Mucosa of descending colon (tissue), 3 donors: Measurements from ENCODE around the gene CRIM1. TPM values are rescaled to one million over a fixed set of nuclear protein-coding genes. Genes with fewer than 3 reads are reported as not detected.

Source experiments
- ATAC-seq: fragments of 200-7000 bp; cut with Tn5 transposase; one replicate; pipeline ENCODE4 v1.9.1; 2020; ENCODE audit warnings: mild to moderate bottlenecking, moderate library complexity
- DNase-seq, 3 donors: peaks; one replicate each; pipeline ENCODE4 v3.0.0-alpha.2; 2020
- H3K36me3 ChIP-seq: fragments of 200-600 bp; one replicate; pipeline ENCODE4 v1.8.0; 2021; ENCODE audit warnings: low read depth, mild to moderate bottlenecking
- H3K4me1 ChIP-seq: fragments of 200-600 bp; one replicate; pipeline ENCODE4 v1.8.0; 2021; ENCODE audit warnings: low read depth, mild to moderate bottlenecking
- H3K4me3 ChIP-seq: fragments of 200-600 bp; one replicate; pipeline ENCODE4 v1.8.0; 2021; ENCODE audit warnings: mild to moderate bottlenecking
- H3K9me3 ChIP-seq: fragments of 200-600 bp; one replicate; pipeline ENCODE4 v1.8.0; 2021; ENCODE audit warnings: mild to moderate bottlenecking
- CTCF ChIP-seq: fragments of 200-600 bp; IDR thresholded peaks from one replicate; pipeline ENCODE4 v1.8.0; 2022; ENCODE audit warnings: antibody characterized with exemption, mild to moderate bottlenecking
- intact Hi-C, 2 donors: fragments of 100-400 bp; cut with DNase I in 1 of 2; cut with micrococcal nuclease in 1 of 2; formaldehyde crosslinking; loops; one replicate each; pipeline versions ENCODE4 v1.11.0 to v1.11.1; 2022; cut with DNase I, micrococcal nuclease
- total RNA-seq, 3 donors: library from RNA; stranded (reverse); fragmentation: NEBNext Ultra II Directional in 2 of 3; extraction: Animal tissue kit (Norgen Biotek cat#: 25700) in 2 of 3; gene quantifications; one replicate each; pipeline versions ENCODE4 v1.2.1 to v1.2.4, GENCODE V29; 2021 to 2023
- donor health status: DM: no; HTN: no; CAD: no; lungs with moderate emphysema.
- donor health status: DM: no; HTN: no; CAD: no.
- donor health status: DM: no; HTN: yes; CAD: no.

The CRIM1 gene
- total RNA-seq, 3 donors from 2014 or later, result 66.9 to 104 (median 85.8) TPM

GRCh38 chr2:36541891-36542595, 186.5 kb downstream of the CRIM1 start:
- H3K36me3 ChIP-seq, result no peaks in the 10 kb centered on the region
- H3K4me1 ChIP-seq, result no peaks in the 10 kb centered on the region
- no peak overlapping the region for H3K4me3 ChIP-seq
- no peaks in the 10 kb centered on the region for H3K9me3 ChIP-seq
- TF ChIP-seq CTCF, result no peak
- DNase-seq (no peak), ATAC-seq (no peak)
- intact Hi-C loops, result no loop called here

- no peaks in the 10 kb centered on the region for H3K36me3 ChIP-seq
- intact Hi-C loops, result no loop called here
Observed at GRCh38 chr2:36544638-36545338, 189.2 kb downstream of the CRIM1 start.

GRCh38 chr2:36545871-36546416, 190.4 kb downstream of the CRIM1 start:
- intact Hi-C loops, result no loop called here
- TF ChIP-seq CTCF, result no peak
- DNase-seq, result no peak
- Histone ChIP-seq H3K36me3 (no peaks in the 10 kb centered on the region), H3K4me3 (no peak overlapping the region), H3K9me3 (no peaks in the 10 kb centered on the region), H3K4me1 (no peaks in the 10 kb centered on the region)
- no peak for ATAC-seq

More at GRCh38 chr2:36544638-36545338, 189.2 kb downstream of the CRIM1 start:
- no peak for TF ChIP-seq CTCF
- H3K4me1 ChIP-seq, result no peaks in the 10 kb centered on the region
- DNase-seq (no peak), ATAC-seq (no peak)
- H3K9me3 ChIP-seq, result no peaks in the 10 kb centered on the region
- H3K4me3 ChIP-seq, result no peak overlapping the region

DNA sequence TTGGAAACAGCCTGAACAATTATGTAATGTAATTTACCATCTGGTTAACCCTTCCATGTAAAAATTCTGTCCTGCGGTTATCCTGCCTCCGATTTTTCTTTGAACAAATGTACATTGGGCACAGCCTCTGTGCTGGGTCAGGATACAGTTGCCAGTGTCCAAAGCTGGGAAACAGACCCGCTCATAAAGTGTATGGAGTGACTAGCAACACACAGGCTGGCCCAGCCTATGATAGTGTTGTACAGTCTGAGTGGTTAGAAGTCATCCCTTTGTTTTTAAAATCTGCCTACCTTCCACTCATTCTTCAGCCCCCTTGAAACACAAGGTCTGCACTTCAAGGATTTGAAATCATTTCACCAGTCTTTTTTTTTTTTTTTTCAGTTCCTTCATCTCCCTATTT, 192.3 kb downstream of the CRIM1 start:
- Histone ChIP-seq H3K9me3 (no peaks in the 10 kb centered on the region), H3K4me1 (no peaks in the 10 kb centered on the region), H3K4me3 (no peak overlapping the region), H3K36me3 (no peaks in the 10 kb centered on the region)
- intact Hi-C loops, result no loop called here
- no peak for DNase-seq
- TF ChIP-seq CTCF, result no peak
- no peak for ATAC-seq

GRCh38 chr2:36549165-36549574, 193.6 kb downstream of the CRIM1 start:
- DNase-seq, result no peak
- Histone ChIP-seq H3K4me3 (no peak overlapping the region), H3K4me1 (no peaks in the 10 kb centered on the region), H3K9me3 (no peaks in the 10 kb centered on the region), H3K36me3 (no peaks in the 10 kb centered on the region)
- no peak for TF ChIP-seq CTCF
- intact Hi-C loops, result no loop called here
- ATAC-seq, result no peak
